ENCODE measurements around the gene MAGI2.

GRCh38 chr7:79334841-79335240 is 118.6 kb downstream of the MAGI2 start:
- TF ChIP-seq, protein P1, sequence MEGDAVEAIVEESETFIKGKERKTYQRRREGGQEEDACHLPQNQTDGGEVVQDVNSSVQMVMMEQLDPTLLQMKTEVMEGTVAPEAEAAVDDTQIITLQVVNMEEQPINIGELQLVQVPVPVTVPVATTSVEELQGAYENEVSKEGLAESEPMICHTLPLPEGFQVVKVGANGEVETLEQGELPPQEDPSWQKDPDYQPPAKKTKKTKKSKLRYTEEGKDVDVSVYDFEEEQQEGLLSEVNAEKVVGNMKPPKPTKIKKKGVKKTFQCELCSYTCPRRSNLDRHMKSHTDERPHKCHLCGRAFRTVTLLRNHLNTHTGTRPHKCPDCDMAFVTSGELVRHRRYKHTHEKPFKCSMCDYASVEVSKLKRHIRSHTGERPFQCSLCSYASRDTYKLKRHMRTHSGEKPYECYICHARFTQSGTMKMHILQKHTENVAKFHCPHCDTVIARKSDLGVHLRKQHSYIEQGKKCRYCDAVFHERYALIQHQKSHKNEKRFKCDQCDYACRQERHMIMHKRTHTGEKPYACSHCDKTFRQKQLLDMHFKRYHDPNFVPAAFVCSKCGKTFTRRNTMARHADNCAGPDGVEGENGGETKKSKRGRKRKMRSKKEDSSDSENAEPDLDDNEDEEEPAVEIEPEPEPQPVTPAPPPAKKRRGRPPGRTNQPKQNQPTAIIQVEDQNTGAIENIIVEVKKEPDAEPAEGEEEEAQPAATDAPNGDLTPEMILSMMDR (IDR thresholded peaks at IDR 0.05; ENCODE audit: low read depth, low read length, poor library complexity, severe bottlenecking) = no peak
- TF ChIP-seq EZH2phosphoT487 (IDR thresholded peaks at IDR 0.05; ENCODE audit: borderline replicate concordance, low read length) = no peak
